Liver (tissue), 9 donors: ENCODE results near the gene GIPR. TPM values are rescaled to one million over a fixed set of nuclear protein-coding genes. Genes with fewer than 3 reads are reported as not detected.

Source experiments
- DNase-seq: peaks from one replicate; pipeline ENCODE4 v3.0.0-alpha.2; 2017; ENCODE audit warnings: low spot score
- H3K27ac ChIP-seq, 2 donors: one replicate each; pipeline ENCODE4 v1.7.0; 2013; ENCODE audit warnings: inconsistent platforms in 2 of 2, low read length in 2 of 2, control low read depth in 1 of 2, low read depth in 1 of 2, mild to moderate bottlenecking in 1 of 2
- H3K27me3 ChIP-seq, 4 donors: one replicate each; pipeline versions ENCODE4 v1.6.1 to v1.7.0; 2013; ENCODE audit warnings: low read length in 3 of 4, inconsistent platforms in 1 of 4, mild to moderate bottlenecking in 1 of 4, moderate library complexity in 1 of 4; ENCODE audit not compliant: control insufficient read depth in 4 of 4, insufficient read depth in 4 of 4
- H3K36me3 ChIP-seq, 4 donors: one replicate each; pipeline versions ENCODE4 v1.6.1 to v1.7.0; 2013; ENCODE audit warnings: low read length in 3 of 4, mild to moderate bottlenecking in 3 of 4, low read depth in 1 of 4, moderate library complexity in 1 of 4; ENCODE audit not compliant: control insufficient read depth in 4 of 4, insufficient read depth in 3 of 4
- H3K4me1 ChIP-seq, 4 donors: one replicate each; pipeline versions ENCODE4 v1.6.1 to v1.7.0; 2013; ENCODE audit warnings: low read length in 3 of 4, mild to moderate bottlenecking in 3 of 4, moderate library complexity in 1 of 4; ENCODE audit not compliant: control insufficient read depth in 4 of 4, insufficient read depth in 4 of 4
- H3K4me3 ChIP-seq, 3 donors: one replicate each; pipeline versions ENCODE4 v1.6.1 to v1.7.0; 2013; ENCODE audit warnings: low read length in 3 of 3, control low read depth in 1 of 3, low read depth in 1 of 3, mild to moderate bottlenecking in 1 of 3
- H3K9ac ChIP-seq, 2 donors: one replicate each; pipeline ENCODE4 v1.7.0; 2013; ENCODE audit warnings: low read length in 2 of 2, mild to moderate bottlenecking in 2 of 2, moderate library complexity in 2 of 2, control low read depth in 1 of 2, low read depth in 1 of 2
- H3K9me3 ChIP-seq, 4 donors: one replicate each; pipeline versions ENCODE4 v1.6.1 to v1.7.0; 2013; ENCODE audit warnings: low read length in 3 of 4; ENCODE audit not compliant: control insufficient read depth in 4 of 4
- EGR1 ChIP-seq, 2 donors: IDR thresholded peaks; 2 replicates each; pipeline ENCODE4 v1.6.1; 2016 to 2018; ENCODE audit warnings: antibody characterized with exemption in 2 of 2, low read depth in 2 of 2
- FOXA1 ChIP-seq: IDR thresholded peaks from 2 replicates; pipeline ENCODE4 v1.6.1; 2016; ENCODE audit warnings: antibody characterized with exemption
- FOXA2 ChIP-seq: IDR thresholded peaks from 2 replicates; pipeline ENCODE4 v1.6.1; 2016; ENCODE audit warnings: antibody characterized with exemption
- GABPA ChIP-seq, 2 donors: IDR thresholded peaks in 1 of 2; conservative IDR thresholded peaks in 1 of 2; 2 replicates each; pipeline ENCODE4 v1.6.1; 2016; ENCODE audit warnings: antibody characterized with exemption in 2 of 2, mild to moderate bottlenecking in 1 of 2, moderate library complexity in 1 of 2
- HNF4A ChIP-seq, 2 donors: conservative IDR thresholded peaks; 2 replicates each; pipeline ENCODE4 v1.6.1; 2016; ENCODE audit warnings: antibody characterized with exemption in 2 of 2, mild to moderate bottlenecking in 2 of 2
- HNF4G ChIP-seq: IDR thresholded peaks from 2 replicates; pipeline ENCODE4 v1.6.1; 2016; ENCODE audit warnings: antibody characterized with exemption
- JUND ChIP-seq, 2 donors: IDR thresholded peaks; 2 replicates each; pipeline ENCODE4 v1.6.1; 2016; ENCODE audit warnings: antibody characterized with exemption in 2 of 2
- NR2F2 ChIP-seq: IDR thresholded peaks from 2 replicates; pipeline ENCODE4 v1.6.1; 2016; ENCODE audit warnings: antibody characterized with exemption
- RAD21 ChIP-seq, 2 donors: IDR thresholded peaks; 2 replicates each; pipeline ENCODE4 v1.6.1; 2016; ENCODE audit warnings: antibody characterized with exemption in 2 of 2, mild to moderate bottlenecking in 2 of 2
- RXRA ChIP-seq, 2 donors: IDR thresholded peaks; 2 replicates each; pipeline ENCODE4 v1.6.1; 2017 to 2018; ENCODE audit warnings: antibody characterized with exemption in 2 of 2, mild to moderate bottlenecking in 1 of 2
- SP1 ChIP-seq: IDR thresholded peaks from 2 replicates; pipeline ENCODE4 v1.6.1; 2018; ENCODE audit warnings: antibody characterized with exemption, mild to moderate bottlenecking
- TAF1 ChIP-seq: conservative IDR thresholded peaks from 2 replicates; pipeline ENCODE4 v1.6.1; 2016; ENCODE audit warnings: antibody characterized with exemption, mild to moderate bottlenecking
- YY1 ChIP-seq: IDR thresholded peaks from 2 replicates; pipeline ENCODE4 v1.6.1; 2016; ENCODE audit warnings: antibody characterized with exemption, mild to moderate bottlenecking
- WGBS: extraction: QIAGEN DNeasy Blood & Tissue Kit; methylation state at CpG from one replicate; pipeline ENCODE4 v1.1.7; 2013; 5-methylcytosine and 5-hydroxymethylcytosine counted together
- polyA plus RNA-seq, 2 donors: library from polyadenylated mRNA; stranded (reverse) in 1 of 2; unstranded in 1 of 2; fragments of 200-250 nt in 1 of 2; fragments of >200 nt in 1 of 2; fragmentation: Nextera tagmentation in 1 of 2; extraction: Ambion mirVana in 1 of 2; gene quantifications; one replicate each; pipeline versions ENCODE4 v1.2.1 to v1.2.3, GENCODE V29; 2013 to 2015
- total RNA-seq, 2 donors: library from RNA; depleted of rRNA; stranded (reverse); fragments of >200 nt; gene quantifications; one replicate each; pipeline ENCODE4 v1.2.3, GENCODE V29; 2014
- TF ChIP-seq, protein P1 (sequence below): IDR thresholded peaks from 2 replicates; pipeline ENCODE4 v1.6.1; 2016; ENCODE audit warnings: antibody characterized with exemption
- TF ChIP-seq, protein P2 (sequence below): IDR thresholded peaks from 2 replicates; pipeline ENCODE4 v1.6.1; 2016; ENCODE audit warnings: antibody characterized with exemption, mild to moderate bottlenecking
- TF ChIP-seq, protein P3 (sequence below): IDR thresholded peaks from 2 replicates; pipeline ENCODE4 v1.6.1; 2016; ENCODE audit warnings: antibody characterized with exemption
- TF ChIP-seq, protein P4 (sequence below): IDR thresholded peaks from 2 replicates; pipeline ENCODE4 v1.6.1; 2016; ENCODE audit warnings: antibody characterized with exemption
- TF ChIP-seq, protein P5 (sequence below): fragments of 150-350 bp; IDR thresholded peaks from 2 replicates; pipeline ENCODE4 v1.5.1; 2017; ENCODE audit warnings: improper control_type of control experiment, low read depth, low read length; ENCODE audit not compliant: missing input control
- donor health status: healthy.
- donor health status: healthy.
- donor health status: healthy.
- donor health status: healthy.
- donor health status: healthy.

Gene GIPR, protein sequence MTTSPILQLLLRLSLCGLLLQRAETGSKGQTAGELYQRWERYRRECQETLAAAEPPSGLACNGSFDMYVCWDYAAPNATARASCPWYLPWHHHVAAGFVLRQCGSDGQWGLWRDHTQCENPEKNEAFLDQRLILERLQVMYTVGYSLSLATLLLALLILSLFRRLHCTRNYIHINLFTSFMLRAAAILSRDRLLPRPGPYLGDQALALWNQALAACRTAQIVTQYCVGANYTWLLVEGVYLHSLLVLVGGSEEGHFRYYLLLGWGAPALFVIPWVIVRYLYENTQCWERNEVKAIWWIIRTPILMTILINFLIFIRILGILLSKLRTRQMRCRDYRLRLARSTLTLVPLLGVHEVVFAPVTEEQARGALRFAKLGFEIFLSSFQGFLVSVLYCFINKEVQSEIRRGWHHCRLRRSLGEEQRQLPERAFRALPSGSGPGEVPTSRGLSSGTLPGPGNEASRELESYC
- under 1 TPM; 0.05 to 0.50 TPM for total RNA-seq
- under 1 TPM; 0.06 to 0.08 TPM for polyA plus RNA-seq

DNA sequence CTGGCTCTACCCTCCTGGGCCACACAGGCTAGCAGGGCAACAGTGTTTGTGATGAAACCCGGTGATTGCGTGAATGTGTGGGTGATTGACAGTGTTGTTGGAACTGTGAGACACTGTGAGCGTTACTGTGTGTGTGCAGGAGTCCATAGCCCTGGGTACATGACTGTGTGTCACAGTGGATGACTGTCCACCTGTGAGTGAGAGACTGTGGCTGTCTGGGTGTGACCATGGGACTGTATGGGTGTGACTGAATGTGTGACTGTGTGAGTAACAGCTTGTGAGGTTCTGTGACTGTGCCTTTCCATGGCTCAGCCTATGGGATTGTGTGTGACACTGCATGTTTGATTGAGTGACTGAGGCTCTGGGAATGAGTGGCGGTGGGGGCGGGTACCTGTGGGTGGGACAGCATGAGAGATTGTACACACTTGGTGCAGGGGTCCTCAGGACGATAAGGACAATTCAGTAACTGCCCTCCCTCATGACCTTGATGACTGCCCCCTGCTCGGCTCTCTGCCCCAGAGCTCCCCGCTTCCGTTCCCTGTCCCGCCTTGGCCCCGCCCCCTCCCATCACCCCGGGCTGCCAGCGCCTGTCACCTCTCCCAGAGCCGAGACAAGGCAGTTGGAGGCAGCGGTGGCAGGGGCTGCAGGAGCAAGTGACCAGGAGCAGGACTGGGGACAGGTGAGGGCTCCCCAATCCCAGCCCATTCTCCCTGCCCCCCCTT lies at the start of gene GIPR:
Gene GIPR, plus strand, starts transcription at position 602 of the 722 bp plus-strand sequence. CDS start 1,300 bp downstream, outside the sequence.
- Histone ChIP-seq H3K4me1 (peaks cover 0 to 14% (median 4%) of the 10 kb centered on the region in 4 donors), H3K27ac (no peak within 1 kb of the TSS), H3K36me3 (no peaks in the 10 kb centered on the region), H3K9ac (no peak within 1 kb of the TSS), H3K4me3 (peak within 1 kb of the TSS in 1 of 3 donors; percentile 24), H3K27me3 (peaks cover 0 to 8% (median 3%) of the 10 kb centered on the region in 4 donors), H3K9me3 (no peaks in the 10 kb centered on the region)
- no peak for TF ChIP-seq HNF4G
- no peak for TF ChIP-seq FOXA1
- no peak for TF ChIP-seq NR2F2
- TF ChIP-seq SP1, result no peak
- TF ChIP-seq RAD21 (IDR thresholded peaks at IDR 0.05), result no peak
- TF ChIP-seq, protein P1, sequence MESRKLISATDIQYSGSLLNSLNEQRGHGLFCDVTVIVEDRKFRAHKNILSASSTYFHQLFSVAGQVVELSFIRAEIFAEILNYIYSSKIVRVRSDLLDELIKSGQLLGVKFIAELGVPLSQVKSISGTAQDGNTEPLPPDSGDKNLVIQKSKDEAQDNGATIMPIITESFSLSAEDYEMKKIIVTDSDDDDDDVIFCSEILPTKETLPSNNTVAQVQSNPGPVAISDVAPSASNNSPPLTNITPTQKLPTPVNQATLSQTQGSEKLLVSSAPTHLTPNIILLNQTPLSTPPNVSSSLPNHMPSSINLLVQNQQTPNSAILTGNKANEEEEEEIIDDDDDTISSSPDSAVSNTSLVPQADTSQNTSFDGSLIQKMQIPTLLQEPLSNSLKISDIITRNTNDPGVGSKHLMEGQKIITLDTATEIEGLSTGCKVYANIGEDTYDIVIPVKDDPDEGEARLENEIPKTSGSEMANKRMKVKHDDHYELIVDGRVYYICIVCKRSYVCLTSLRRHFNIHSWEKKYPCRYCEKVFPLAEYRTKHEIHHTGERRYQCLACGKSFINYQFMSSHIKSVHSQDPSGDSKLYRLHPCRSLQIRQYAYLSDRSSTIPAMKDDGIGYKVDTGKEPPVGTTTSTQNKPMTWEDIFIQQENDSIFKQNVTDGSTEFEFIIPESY, result no peak
- no peak for TF ChIP-seq JUND (IDR thresholded peaks at IDR 0.05)
- TF ChIP-seq, protein P2, sequence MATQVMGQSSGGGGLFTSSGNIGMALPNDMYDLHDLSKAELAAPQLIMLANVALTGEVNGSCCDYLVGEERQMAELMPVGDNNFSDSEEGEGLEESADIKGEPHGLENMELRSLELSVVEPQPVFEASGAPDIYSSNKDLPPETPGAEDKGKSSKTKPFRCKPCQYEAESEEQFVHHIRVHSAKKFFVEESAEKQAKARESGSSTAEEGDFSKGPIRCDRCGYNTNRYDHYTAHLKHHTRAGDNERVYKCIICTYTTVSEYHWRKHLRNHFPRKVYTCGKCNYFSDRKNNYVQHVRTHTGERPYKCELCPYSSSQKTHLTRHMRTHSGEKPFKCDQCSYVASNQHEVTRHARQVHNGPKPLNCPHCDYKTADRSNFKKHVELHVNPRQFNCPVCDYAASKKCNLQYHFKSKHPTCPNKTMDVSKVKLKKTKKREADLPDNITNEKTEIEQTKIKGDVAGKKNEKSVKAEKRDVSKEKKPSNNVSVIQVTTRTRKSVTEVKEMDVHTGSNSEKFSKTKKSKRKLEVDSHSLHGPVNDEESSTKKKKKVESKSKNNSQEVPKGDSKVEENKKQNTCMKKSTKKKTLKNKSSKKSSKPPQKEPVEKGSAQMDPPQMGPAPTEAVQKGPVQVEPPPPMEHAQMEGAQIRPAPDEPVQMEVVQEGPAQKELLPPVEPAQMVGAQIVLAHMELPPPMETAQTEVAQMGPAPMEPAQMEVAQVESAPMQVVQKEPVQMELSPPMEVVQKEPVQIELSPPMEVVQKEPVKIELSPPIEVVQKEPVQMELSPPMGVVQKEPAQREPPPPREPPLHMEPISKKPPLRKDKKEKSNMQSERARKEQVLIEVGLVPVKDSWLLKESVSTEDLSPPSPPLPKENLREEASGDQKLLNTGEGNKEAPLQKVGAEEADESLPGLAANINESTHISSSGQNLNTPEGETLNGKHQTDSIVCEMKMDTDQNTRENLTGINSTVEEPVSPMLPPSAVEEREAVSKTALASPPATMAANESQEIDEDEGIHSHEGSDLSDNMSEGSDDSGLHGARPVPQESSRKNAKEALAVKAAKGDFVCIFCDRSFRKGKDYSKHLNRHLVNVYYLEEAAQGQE, result no peak
- TF ChIP-seq YY1, result no peak
- TF ChIP-seq HNF4A (conservative IDR thresholded peaks at IDR 0.05), result no peak
- TF ChIP-seq, protein P3, sequence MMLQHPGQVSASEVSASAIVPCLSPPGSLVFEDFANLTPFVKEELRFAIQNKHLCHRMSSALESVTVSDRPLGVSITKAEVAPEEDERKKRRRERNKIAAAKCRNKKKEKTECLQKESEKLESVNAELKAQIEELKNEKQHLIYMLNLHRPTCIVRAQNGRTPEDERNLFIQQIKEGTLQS, result no peak
- TF ChIP-seq, protein P4, sequence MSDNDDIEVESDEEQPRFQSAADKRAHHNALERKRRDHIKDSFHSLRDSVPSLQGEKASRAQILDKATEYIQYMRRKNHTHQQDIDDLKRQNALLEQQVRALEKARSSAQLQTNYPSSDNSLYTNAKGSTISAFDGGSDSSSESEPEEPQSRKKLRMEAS, result no peak
- TF ChIP-seq RXRA (IDR thresholded peaks at IDR 0.05), result no peak
- no peak for TF ChIP-seq TAF1
- TF ChIP-seq GABPA (IDR thresholded peaks at IDR 0.05 in 1 of 2, conservative IDR thresholded peaks at IDR 0.05 in 1 of 2), result no peak
- TF ChIP-seq EGR1 (IDR thresholded peaks at IDR 0.05; ENCODE audit: low read depth in 2 of 2), result no peak
- TF ChIP-seq, protein P5, sequence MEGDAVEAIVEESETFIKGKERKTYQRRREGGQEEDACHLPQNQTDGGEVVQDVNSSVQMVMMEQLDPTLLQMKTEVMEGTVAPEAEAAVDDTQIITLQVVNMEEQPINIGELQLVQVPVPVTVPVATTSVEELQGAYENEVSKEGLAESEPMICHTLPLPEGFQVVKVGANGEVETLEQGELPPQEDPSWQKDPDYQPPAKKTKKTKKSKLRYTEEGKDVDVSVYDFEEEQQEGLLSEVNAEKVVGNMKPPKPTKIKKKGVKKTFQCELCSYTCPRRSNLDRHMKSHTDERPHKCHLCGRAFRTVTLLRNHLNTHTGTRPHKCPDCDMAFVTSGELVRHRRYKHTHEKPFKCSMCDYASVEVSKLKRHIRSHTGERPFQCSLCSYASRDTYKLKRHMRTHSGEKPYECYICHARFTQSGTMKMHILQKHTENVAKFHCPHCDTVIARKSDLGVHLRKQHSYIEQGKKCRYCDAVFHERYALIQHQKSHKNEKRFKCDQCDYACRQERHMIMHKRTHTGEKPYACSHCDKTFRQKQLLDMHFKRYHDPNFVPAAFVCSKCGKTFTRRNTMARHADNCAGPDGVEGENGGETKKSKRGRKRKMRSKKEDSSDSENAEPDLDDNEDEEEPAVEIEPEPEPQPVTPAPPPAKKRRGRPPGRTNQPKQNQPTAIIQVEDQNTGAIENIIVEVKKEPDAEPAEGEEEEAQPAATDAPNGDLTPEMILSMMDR, result no peak
- TF ChIP-seq FOXA2, result no peak
- WGBS, result 8% methylated on average over 15 of the region's 15 CpGs
- DNase-seq, result no peak
